HCT116 (cell line): Measurements from ENCODE around the gene PLPPR3. TPM values are rescaled to one million over a fixed set of nuclear protein-coding genes. Genes with fewer than 3 reads are reported as not detected.
"Not testable (repeated sequence)": the region's sequence is repeated elsewhere in the genome, so short reads cannot be mapped to it uniquely, and the experiment has no call there.

ENCODE experiments used
- ATAC-seq: fragments of 200-7000 bp; cut with Tn5 transposase; 2 replicates; pipeline ENCODE4 v1.9.1; 2020; ENCODE audit warnings: mild to moderate bottlenecking, moderate library complexity
- BruUV-seq: library from RNA; stranded (reverse); fragments of 400-500 nt; replicated peaks from 2 replicates; lab custom pipeline; 2021; lab: Mats Ljungman, UMichigan
- CTCF ChIA-PET: fragments of 300-600 bp; sonication (Branson Sonifier 250); formaldehyde crosslinking; loops from one replicate; lab custom pipeline; 2021; ENCODE audit warnings: antibody characterized with exemption; lab: Charles Lee
- POLR2A ChIA-PET: fragments of 300-600, 350-600 bp; sonication (Branson Sonifier 250); formaldehyde crosslinking; loops from one replicate; lab custom pipeline; 2021; ENCODE audit warnings: antibody characterized with exemption; lab: Charles Lee
- RAD21 ChIA-PET, 2 experiments: fragments of 300-600 bp; sonication (Branson Sonifier 250); formaldehyde crosslinking; loops; one replicate each; lab custom pipeline; 2023; ENCODE audit warnings: low total read pairs in 2 of 2; ENCODE audit not compliant: uncharacterized antibody in 2 of 2, unreplicated experiment in 2 of 2, low non-redundant PET in 1 of 2; lab: Charles Lee
- DNase-seq: peaks from one replicate; pipeline ENCODE4 v3.0.0-alpha.2; 2010; ENCODE audit warnings: low read depth, low spot score
- H2AFZ ChIP-seq: fragments of 200-600 bp; shearing (Covaris generic), sonication (generic); 2 replicates; pipeline ENCODE4 v1.6.1; 2017; ENCODE audit warnings: low read depth, mixed run types, mixed read lengths, antibody characterized with exemption, low read length; ENCODE audit not compliant: poor library complexity, severe bottlenecking
- H3K27ac ChIP-seq: 2 replicates; pipeline ENCODE4 v1.5.1; 2012; ENCODE audit warnings: low read depth, low read length
- H3K27me3 ChIP-seq: fragments of 200-600 bp; sonication (generic); 2 replicates; pipeline ENCODE4 v1.6.1; 2016; ENCODE audit warnings: mixed run types, low read length, mixed read lengths; ENCODE audit not compliant: insufficient read depth
- H3K36me3 ChIP-seq, 2 experiments: fragments of 200-500 bp in 1 of 2; fragments of 200-600 bp in 1 of 2; sonication (Bioruptor generic) in 1 of 2; sonication (generic) in 1 of 2; 2 replicates each; pipeline versions ENCODE4 v1.5.1 to v1.6.1; 2014 to 2016; ENCODE audit warnings: low read length in 2 of 2, inconsistent platforms in 1 of 2, mixed read lengths in 1 of 2, mixed run types in 1 of 2; ENCODE audit not compliant: insufficient read depth in 2 of 2, control insufficient read depth in 1 of 2
- H3K4me1 ChIP-seq, 2 experiments: fragments of 200-600 bp in 1 of 2; sonication (generic) in 1 of 2; 2 replicates each; pipeline versions ENCODE4 v1.5.1 to v1.6.1; 2012 to 2017; ENCODE audit warnings: low read length in 2 of 2, inconsistent platforms in 1 of 2, mild to moderate bottlenecking in 1 of 2, mixed read lengths in 1 of 2, mixed run types in 1 of 2, moderate library complexity in 1 of 2; ENCODE audit not compliant: insufficient read depth in 2 of 2, control insufficient read depth in 1 of 2
- H3K4me2 ChIP-seq: fragments of 200-600 bp; sonication (generic); 2 replicates; pipeline ENCODE4 v1.6.1; 2017; ENCODE audit warnings: mixed run types, low read length, mixed read lengths
- H3K4me3 ChIP-seq, 2 experiments: fragments of 200-600 bp in 1 of 2; sonication (generic) in 1 of 2; replicated peaks in 1 of 2; 2 replicates each; pipeline ENCODE4 v1.5.1; 2011 to 2016; ENCODE audit warnings: low read length in 2 of 2, control low read depth in 1 of 2, low read depth in 1 of 2, mild to moderate bottlenecking in 1 of 2, mixed read lengths in 1 of 2, mixed run types in 1 of 2
- H3K79me2 ChIP-seq: fragments of 200-600 bp; sonication (generic); 2 replicates; pipeline ENCODE4 v1.6.1; 2017; ENCODE audit warnings: mild to moderate bottlenecking, mixed run types, low read length, moderate library complexity, mixed read lengths; ENCODE audit not compliant: insufficient read depth
- H3K9ac ChIP-seq: fragments of 200-600 bp; sonication (generic); 2 replicates; pipeline ENCODE4 v1.6.1; 2016; ENCODE audit warnings: low read length, mixed read lengths
- H3K9me2 ChIP-seq: fragments of 200-600 bp; sonication (generic), shearing (Covaris generic); 2 replicates; pipeline ENCODE4 v1.6.1; 2017; ENCODE audit warnings: mixed run types, mild to moderate bottlenecking, moderate library complexity; ENCODE audit not compliant: insufficient read depth
- H3K9me3 ChIP-seq, 2 experiments: fragments of 200-500 bp in 1 of 2; fragments of 200-600 bp in 1 of 2; sonication (Bioruptor generic) in 1 of 2; sonication (generic) in 1 of 2; 2 replicates each; pipeline ENCODE4 v1.6.1; 2014 to 2017; ENCODE audit warnings: low read length in 2 of 2, mixed read lengths in 2 of 2, inconsistent platforms in 1 of 2, low read depth in 1 of 2, mild to moderate bottlenecking in 1 of 2, mixed run types in 1 of 2, moderate library complexity in 1 of 2; ENCODE audit not compliant: control insufficient read depth in 1 of 2, insufficient read depth in 1 of 2
- H4K20me1 ChIP-seq: fragments of 200-600 bp; sonication (generic), shearing (Covaris generic); 2 replicates; pipeline ENCODE4 v1.6.1; 2017; ENCODE audit warnings: mixed run types, mild to moderate bottlenecking, moderate library complexity; ENCODE audit not compliant: insufficient read depth
- CBX3 ChIP-seq: IDR thresholded peaks from 2 replicates; pipeline ENCODE4 v1.6.1; 2012; ENCODE audit warnings: low read depth
- CEBPB ChIP-seq: IDR thresholded peaks from 2 replicates; pipeline ENCODE4 v1.6.1; 2012; ENCODE audit warnings: low read depth
- CTCF ChIP-seq, 3 experiments: fragments of 200-600 bp in 1 of 3; sonication (generic) in 1 of 3; IDR thresholded peaks in 2 of 3; conservative IDR thresholded peaks in 1 of 3; 2 replicates each; pipeline ENCODE4 v1.5.1; 2012 to 2017; ENCODE audit warnings: low read depth in 2 of 3, low read length in 2 of 3, antibody characterized with exemption in 1 of 3, borderline replicate concordance in 1 of 3, control low read depth in 1 of 3, mild to moderate bottlenecking in 1 of 3, mixed read lengths in 1 of 3, mixed run types in 1 of 3, moderate library complexity in 1 of 3; ENCODE audit not compliant: insufficient read depth in 1 of 3
- EGR1 ChIP-seq: IDR thresholded peaks from 2 replicates; pipeline ENCODE4 v1.6.1; 2012; ENCODE audit warnings: low read depth
- JUND ChIP-seq: IDR thresholded peaks from 2 replicates; pipeline ENCODE4 v1.6.1; 2012
- TCF7L2 ChIP-seq: IDR thresholded peaks from 2 replicates; pipeline ENCODE4 v1.7.0; 2011; ENCODE audit warnings: borderline replicate concordance, inconsistent platforms; ENCODE audit not compliant: insufficient read depth, insufficient read length; ENCODE audit errors: extremely low read depth
- YY1 ChIP-seq: IDR thresholded peaks from 2 replicates; pipeline ENCODE4 v1.6.1; 2011; ENCODE audit warnings: low read length, low read depth, moderate library complexity, mild to moderate bottlenecking; ENCODE audit not compliant: insufficient replicate concordance; ENCODE audit errors: extremely low read depth
- ZFX ChIP-seq: fragments of 450-650 bp; IDR thresholded peaks from 2 replicates; pipeline ENCODE4 v1.6.1; 2017
- intact Hi-C: fragments of 100-400 bp; cut with micrococcal nuclease; formaldehyde crosslinking; loops from 2 replicates; pipeline ENCODE4 v1.10.0; 2022
- total RNA-seq: library from RNA; stranded (reverse); gene quantifications from one replicate; pipeline ENCODE4 v1.2.1, GENCODE V29; 2021; ENCODE audit not compliant: unreplicated experiment
- TF ChIP-seq, protein P1 (sequence below): IDR thresholded peaks from 2 replicates; pipeline ENCODE4 v1.6.1; 2012

Gene PLPPR3
- total RNA-seq, 1 experiment from 2014 or later: 0.27 TPM

DNA sequence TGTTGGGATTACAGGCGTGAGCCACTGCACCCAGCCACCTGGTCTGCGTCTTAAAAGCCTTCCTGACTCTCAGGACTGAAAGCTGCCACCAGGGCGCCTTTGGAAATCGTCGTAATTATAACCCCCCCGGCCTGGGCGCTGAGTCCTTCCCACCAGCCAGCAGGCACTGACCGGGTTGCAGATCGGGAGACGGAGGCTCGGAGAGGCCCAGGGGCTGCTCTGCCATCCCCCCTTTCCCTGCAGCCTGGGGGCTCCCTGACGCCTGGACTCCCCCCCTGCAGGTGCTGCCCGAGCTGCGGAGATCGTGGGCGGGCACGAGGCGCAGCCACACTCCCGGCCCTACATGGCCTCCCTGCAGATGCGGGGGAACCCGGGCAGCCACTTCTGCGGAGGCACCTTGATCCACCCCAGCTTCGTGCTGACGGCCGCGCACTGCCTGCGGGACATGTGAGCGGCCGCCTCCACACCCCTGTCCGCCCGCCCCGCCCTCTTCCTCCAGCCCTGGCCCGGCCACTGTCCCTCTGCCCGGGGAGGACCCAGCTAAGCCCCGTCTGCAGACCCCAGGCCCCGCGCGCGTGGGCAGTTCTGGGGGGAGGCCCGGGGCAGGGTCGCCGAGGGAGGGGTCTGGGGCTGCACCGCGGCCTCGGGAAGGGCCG lies 21.6 kb upstream of the PLPPR3 start:
- peak overlapping the region; percentile 98 for H3K4me2 ChIP-seq
- no peak for DNase-seq
- ChIA-PET CTCF (no interaction called here), POLR2A (interaction anchor here (0.6 kb wide), 1 partner anchor 63 kb away, joined by 3 read pairs; no protein-coding TSS in a partner anchor), RAD21 (interaction anchor here in 1 of 2 experiments (0.6 kb wide), 1 partner anchor 74 kb away, joined by 3 read pairs; no protein-coding TSS in a partner anchor)
- peak overlapping the region; percentile 22; the same call in 1 of the 2 replicates for H3K27ac ChIP-seq
- no peaks in the 10 kb centered on the region for H3K9me2 ChIP-seq
- H3K4me3 ChIP-seq: peak overlapping the region; percentile 27 to 55
- H2AFZ ChIP-seq: peak overlapping the region; percentile 76
- BruUV-seq: no TSS peak
- H3K9ac ChIP-seq: peak overlapping the region; percentile 32; the same call in 1 of the 2 replicates
- peak; percentile 82 for ATAC-seq
- H4K20me1 ChIP-seq: no peaks in the 10 kb centered on the region
- H3K79me2 ChIP-seq: no peaks in the 10 kb centered on the region
- peaks cover 12 to 19% of the 10 kb centered on the region in 2 experiments; a peak in 3 of 4 replicates for H3K4me1 ChIP-seq
- H3K27me3 ChIP-seq: no peaks in the 10 kb centered on the region; the same call in 1 of the 2 replicates
- H3K9me3 ChIP-seq: no peaks in the 10 kb centered on the region
- TF ChIP-seq CTCF (IDR thresholded peaks at IDR 0.05 in 2 of 3, conservative IDR thresholded peaks at IDR 0.05 in 1 of 3; ENCODE audit: borderline replicate concordance in 1 of 3, insufficient read depth in 1 of 3, low read depth in 2 of 3, low read length in 2 of 3) (peak in 2 of 3 experiments; percentile 23 to 24; a peak in 3 of 6 replicates), TCF7L2 (peak; percentile 36), JUND (no peak), CBX3 (no peak), CEBPB (no peak), YY1 (no peak), ZFX (0 out of 2 replicates have a peak, but pooled peaks have one; percentile 23), EGR1 (peak; percentile 53; the same call in 1 of the 2 replicates)
- TF ChIP-seq, protein P1, sequence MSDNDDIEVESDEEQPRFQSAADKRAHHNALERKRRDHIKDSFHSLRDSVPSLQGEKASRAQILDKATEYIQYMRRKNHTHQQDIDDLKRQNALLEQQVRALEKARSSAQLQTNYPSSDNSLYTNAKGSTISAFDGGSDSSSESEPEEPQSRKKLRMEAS: peak; percentile 90
- H3K36me3 ChIP-seq: no peaks in the 10 kb centered on the region
- intact Hi-C loops: no loop called here

GRCh38 chr19:842802-843179 lies 21.0 kb upstream of the PLPPR3 start:
- CTCF ChIA-PET, H3K9me3 ChIP-seq, ATAC-seq, H3K9me2 ChIP-seq, H2AFZ ChIP-seq, DNase-seq, H4K20me1 ChIP-seq, H3K36me3 ChIP-seq, intact Hi-C loops, H3K79me2 ChIP-seq, H3K27me3 ChIP-seq, BruUV-seq, H3K27ac ChIP-seq: not testable (repeated sequence)
- Histone ChIP-seq H3K4me2 (peak overlapping the region; percentile 98), H3K4me1 (peaks cover 12 to 19% of the 10 kb centered on the region in 2 experiments; a peak in 3 of 4 replicates), H3K9ac (peak overlapping the region; percentile 32; the same call in 1 of the 2 replicates), H3K4me3 (peak overlapping the region; percentile 27 to 55)
- ChIA-PET RAD21 (interaction anchor here in 1 of 2 experiments (0.6 kb wide), 1 partner anchor 73 kb away, joined by 3 read pairs; no protein-coding TSS in a partner anchor), POLR2A (interaction anchor here (0.6 kb wide), 1 partner anchor 63 kb away, joined by 3 read pairs; no protein-coding TSS in a partner anchor)
